Activated naive CD8-positive, alpha-beta T cell treated with anti-CD3 and anti-CD28 coated beads, Interleukin-2, amount 10 ng/mL, durations not matched to agents 7 days and 5 days (primary cell): ENCODE measurements around the gene GNPDA2. TPM values are rescaled to one million over a fixed set of nuclear protein-coding genes. Genes with fewer than 3 reads are reported as not detected.
"Not testable (repeated sequence)": the region's sequence is repeated elsewhere in the genome, so short reads cannot be mapped to it uniquely, and the experiment has no call there.

Experiments used
- ATAC-seq: fragments of 150-1000 bp; cut with Tn5 transposase; one replicate; pipeline ENCODE4 v1.10.0; 2021; ENCODE audit warnings: low read depth, moderate library complexity
- POLR2A ChIA-PET: fragments of 350-600 bp; sonication (Branson Sonifier 250); formaldehyde crosslinking; loops from one replicate; lab custom pipeline; 2021; ENCODE audit warnings: antibody characterized with exemption; lab: Charles Lee
- DNase-seq: peaks from one replicate; pipeline ENCODE4 v3.0.0; 2021
- H3K27ac Mint-ChIP-seq: one replicate; pipeline ENCODE4 v1.8.0; 2022; ENCODE audit warnings: mild to moderate bottlenecking, mixed read lengths
- H3K27me3 Mint-ChIP-seq: one replicate; pipeline ENCODE4 v1.8.0; 2022; ENCODE audit warnings: mild to moderate bottlenecking, moderate library complexity, mixed read lengths
- H3K36me3 Mint-ChIP-seq: one replicate; pipeline ENCODE4 v1.8.0; 2021; ENCODE audit warnings: mild to moderate bottlenecking, mixed read lengths
- H3K4me1 Mint-ChIP-seq: one replicate; pipeline ENCODE4 v1.8.0; 2021; ENCODE audit warnings: mixed read lengths
- H3K4me3 Mint-ChIP-seq: one replicate; pipeline ENCODE4 v1.8.0; 2022; ENCODE audit warnings: mild to moderate bottlenecking, moderate library complexity, mixed read lengths
- H3K9me3 Mint-ChIP-seq: one replicate; pipeline ENCODE4 v1.8.0; 2021; ENCODE audit warnings: mixed read lengths
- total RNA-seq, 2 experiments: library from RNA; stranded (reverse); gene quantifications; one replicate each; pipeline ENCODE4 v1.2.3, GENCODE V29; 2021

GNPDA2 gene
- 10 to 100 TPM; 11.2 to 13.5 TPM for total RNA-seq

GRCh38 chr4:44726038-44726871, at the start of gene GNPDA2:
Gene GNPDA2, minus strand, starts transcription at chr4:44726556. Its CDS starts 4,349 bp downstream, at chr4:44722207.
- Mint-ChIP-seq H3K4me1 (peaks cover 30% of the 10 kb centered on the region), H3K9me3 (no peaks in the 10 kb centered on the region), H3K27me3 (no peaks in the 10 kb centered on the region), H3K4me3 (peak within 1 kb of the TSS; percentile 90), H3K27ac (peak within 1 kb of the TSS; percentile 89), H3K36me3 (no peaks in the 10 kb centered on the region)
- POLR2A ChIA-PET: interaction anchor here (1.1 to 2.8 kb wide), 2 partner anchors 9 to 48 kb away, joined by 3 to 19 read pairs; partner anchors contain the start of gene GUF1
- ATAC-seq: peak; percentile 94
- peak; percentile 82 for DNase-seq

- Mint-ChIP-seq H3K9me3 (peaks cover 2% of the 10 kb centered on the region), H3K27me3 (peaks cover 1% of the 10 kb centered on the region), H3K4me3 (no peak overlapping the region), H3K36me3 (no peaks in the 10 kb centered on the region), H3K27ac (no peak overlapping the region), H3K4me1 (no peaks in the 10 kb centered on the region)
- POLR2A ChIA-PET: no interaction called here
- no peak for DNase-seq
- ATAC-seq: no peak
Observed at GRCh38 chr4:44772340-44772739, 46.0 kb upstream of the GNPDA2 start.

- no peak for DNase-seq
- Mint-ChIP-seq H3K27me3 (peaks cover 1% of the 10 kb centered on the region), H3K9me3 (peaks cover 2% of the 10 kb centered on the region), H3K27ac (no peak overlapping the region), H3K4me3 (no peak overlapping the region), H3K36me3 (no peaks in the 10 kb centered on the region), H3K4me1 (no peaks in the 10 kb centered on the region)
- POLR2A ChIA-PET: no interaction called here
- ATAC-seq: no peak
Observed at GRCh38 chr4:44771789-44772188, 45.4 kb upstream of the GNPDA2 start.

- POLR2A ChIA-PET: no interaction called here
- peaks cover 11% of the 10 kb centered on the region for H3K27me3 Mint-ChIP-seq
- no peaks in the 10 kb centered on the region for H3K36me3 Mint-ChIP-seq
- DNase-seq (no peak), ATAC-seq (no peak)
- no peak overlapping the region for H3K27ac Mint-ChIP-seq
- H3K4me1 Mint-ChIP-seq: no peaks in the 10 kb centered on the region
- H3K4me3 Mint-ChIP-seq: no peak overlapping the region
- H3K9me3 Mint-ChIP-seq: no peaks in the 10 kb centered on the region
Observed at GRCh38 chr4:44766453-44766852, 40.1 kb upstream of the GNPDA2 start.

- Mint-ChIP-seq H3K9me3 (no peaks in the 10 kb centered on the region), H3K27ac (no peak overlapping the region), H3K4me3 (no peak overlapping the region), H3K4me1 (no peaks in the 10 kb centered on the region), H3K27me3 (peaks cover 11% of the 10 kb centered on the region), H3K36me3 (no peaks in the 10 kb centered on the region)
- no peak for DNase-seq
- no peak for ATAC-seq
- POLR2A ChIA-PET: no interaction called here
Observed at GRCh38 chr4:44765116-44765515, 38.8 kb upstream of the GNPDA2 start.

GRCh38 chr4:44761306-44761705, 35.0 kb upstream of the GNPDA2 start:
- H3K9me3 Mint-ChIP-seq: no peaks in the 10 kb centered on the region
- H3K4me1 Mint-ChIP-seq: no peaks in the 10 kb centered on the region
- DNase-seq (no peak), ATAC-seq (no peak)
- peaks cover 8% of the 10 kb centered on the region for H3K27me3 Mint-ChIP-seq
- POLR2A ChIA-PET: no interaction called here
- no peak overlapping the region for H3K27ac Mint-ChIP-seq
- H3K4me3 Mint-ChIP-seq: no peak overlapping the region
- no peaks in the 10 kb centered on the region for H3K36me3 Mint-ChIP-seq

GRCh38 chr4:44760142-44760898, 34.0 kb upstream of the GNPDA2 start:
- H3K36me3 Mint-ChIP-seq: no peaks in the 10 kb centered on the region
- peaks cover 8% of the 10 kb centered on the region for H3K27me3 Mint-ChIP-seq
- no peak for DNase-seq

GRCh38 chr4:44756559-44756958, 30.2 kb upstream of the GNPDA2 start:
- Mint-ChIP-seq H3K4me3 (no peak overlapping the region), H3K27ac (no peak overlapping the region), H3K27me3 (peaks cover 6% of the 10 kb centered on the region), H3K9me3 (no peaks in the 10 kb centered on the region), H3K4me1 (no peaks in the 10 kb centered on the region), H3K36me3 (no peaks in the 10 kb centered on the region)
- ATAC-seq (no peak), DNase-seq (no peak)
- POLR2A ChIA-PET: no interaction called here

More at GRCh38 chr4:44760142-44760898, 34.0 kb upstream of the GNPDA2 start:
- ATAC-seq: no peak
- Mint-ChIP-seq H3K9me3 (no peaks in the 10 kb centered on the region), H3K4me3 (no peak overlapping the region), H3K4me1 (no peaks in the 10 kb centered on the region), H3K27ac (no peak overlapping the region)
- POLR2A ChIA-PET: no interaction called here

GRCh38 chr4:44740201-44740600, 13.8 kb upstream of the GNPDA2 start:
- no peak for ATAC-seq
- H3K4me3 Mint-ChIP-seq: no peak overlapping the region
- peaks cover 8% of the 10 kb centered on the region for H3K27me3 Mint-ChIP-seq
- no peak for DNase-seq
- H3K36me3 Mint-ChIP-seq: no peaks in the 10 kb centered on the region
- POLR2A ChIA-PET: no interaction called here
- H3K9me3 Mint-ChIP-seq: no peaks in the 10 kb centered on the region
- no peak overlapping the region for H3K27ac Mint-ChIP-seq
- no peaks in the 10 kb centered on the region for H3K4me1 Mint-ChIP-seq

- no peaks in the 10 kb centered on the region for H3K36me3 Mint-ChIP-seq
- H3K4me3 Mint-ChIP-seq: no peak overlapping the region
- H3K27me3 Mint-ChIP-seq: peaks cover 8% of the 10 kb centered on the region
- no peaks in the 10 kb centered on the region for H3K4me1 Mint-ChIP-seq
- H3K9me3 Mint-ChIP-seq: no peaks in the 10 kb centered on the region
- no peak overlapping the region for H3K27ac Mint-ChIP-seq
- no peak for ATAC-seq
- POLR2A ChIA-PET: no interaction called here
- DNase-seq: no peak
Observed at GRCh38 chr4:44738615-44739014, 12.3 kb upstream of the GNPDA2 start.

GRCh38 chr4:44736900-44737299, 10.5 kb upstream of the GNPDA2 start:
- Mint-ChIP-seq H3K4me3 (no peak overlapping the region), H3K4me1 (no peaks in the 10 kb centered on the region), H3K27me3 (peaks cover 8% of the 10 kb centered on the region), H3K36me3 (no peaks in the 10 kb centered on the region), H3K27ac (no peak overlapping the region), H3K9me3 (no peaks in the 10 kb centered on the region)
- ATAC-seq (no peak), DNase-seq (no peak)
- POLR2A ChIA-PET: no interaction called here

- H3K27me3 Mint-ChIP-seq, H3K27ac Mint-ChIP-seq, H3K9me3 Mint-ChIP-seq, POLR2A ChIA-PET, ATAC-seq, H3K36me3 Mint-ChIP-seq, DNase-seq, H3K4me3 Mint-ChIP-seq: not testable (repeated sequence)
- peaks cover 24% of the 10 kb centered on the region for H3K4me1 Mint-ChIP-seq
Observed at GRCh38 chr4:44728694-44729093, 2.3 kb upstream of the GNPDA2 start.

- H3K4me1 Mint-ChIP-seq: peaks cover 30% of the 10 kb centered on the region
- POLR2A ChIA-PET: interaction anchor here (2.8 kb wide), 1 partner anchor 49 kb away, joined by 19 read pairs; the partner anchor contains the start of gene GUF1
- H3K27me3 Mint-ChIP-seq: peaks cover 7% of the 10 kb centered on the region
- H3K27ac Mint-ChIP-seq: no peak overlapping the region
- no peaks in the 10 kb centered on the region for H3K36me3 Mint-ChIP-seq
- no peak overlapping the region for H3K4me3 Mint-ChIP-seq
- no peaks in the 10 kb centered on the region for H3K9me3 Mint-ChIP-seq
- DNase-seq: no peak
- ATAC-seq: no peak
Observed at GRCh38 chr4:44727471-44727870, 1.1 kb upstream of the GNPDA2 start.
